Keratinocyte (primary cell): ENCODE data around the gene KAZALD1. TPM values are rescaled to one million over a fixed set of nuclear protein-coding genes. Genes with fewer than 3 reads are reported as not detected.

Source experiments
- DNase-seq: peaks from one replicate; pipeline ENCODE4 v3.0.0-alpha.2; 2011; ENCODE audit warnings: low read depth, missing footprints, low spot score
- FAIRE-seq: peaks from 2 replicates; lab custom pipeline; 2011; peaks lifted over from hg19 to GRCh38; lab: Jason Lieb, UNC
- H2AFZ ChIP-seq: 2 replicates; pipeline ENCODE4 v1.6.0; 2012; ENCODE audit warnings: low read length, control low read depth, inconsistent platforms; ENCODE audit not compliant: control insufficient read depth
- H3K27ac ChIP-seq: 2 replicates; pipeline ENCODE4 v1.5.1; 2011; ENCODE audit warnings: low read length; ENCODE audit not compliant: control insufficient read depth, insufficient read depth
- H3K27me3 ChIP-seq: 3 replicates; pipeline ENCODE4 v1.6.0; 2011; ENCODE audit warnings: low read length; ENCODE audit not compliant: control insufficient read depth, insufficient read depth; ENCODE audit errors: extremely low read depth
- H3K36me3 ChIP-seq, 2 experiments: 2 replicates in 1 of 2; 3 replicates in 1 of 2; pipeline ENCODE4 v1.5.1; 2011; ENCODE audit warnings: low read length in 2 of 2, mild to moderate bottlenecking in 1 of 2; ENCODE audit not compliant: control insufficient read depth in 2 of 2, insufficient read depth in 2 of 2; ENCODE audit errors: extremely low read depth in 1 of 2
- H3K4me1 ChIP-seq: 3 replicates; pipeline ENCODE4 v1.5.1; 2011; ENCODE audit warnings: low read length; ENCODE audit not compliant: control insufficient read depth, insufficient read depth; ENCODE audit errors: extremely low read depth
- H3K4me2 ChIP-seq: 3 replicates; pipeline ENCODE4 v1.6.0; 2011; ENCODE audit warnings: low read depth, low read length; ENCODE audit not compliant: control insufficient read depth, insufficient read depth; ENCODE audit errors: extremely low read depth
- H3K4me3 ChIP-seq, 3 experiments: fragments of 200-600 bp in 1 of 3; sonication (generic) in 1 of 3; 2 replicates in 2 of 3; 3 replicates in 1 of 3; pipeline ENCODE4 v1.5.1; 2011 to 2016; ENCODE audit warnings: low read length in 3 of 3, mild to moderate bottlenecking in 3 of 3, control low read depth in 2 of 3, inconsistent platforms in 1 of 3, low read depth in 1 of 3, mixed read lengths in 1 of 3, mixed run types in 1 of 3, moderate library complexity in 1 of 3; ENCODE audit not compliant: control insufficient read depth in 2 of 3, insufficient read depth in 2 of 3; ENCODE audit errors: extremely low read depth in 1 of 3
- H3K79me2 ChIP-seq: 2 replicates; pipeline ENCODE4 v1.6.0; 2012; ENCODE audit warnings: low read length; ENCODE audit not compliant: control insufficient read depth, insufficient read depth
- H3K9ac ChIP-seq: 3 replicates; pipeline ENCODE4 v1.6.0; 2011; ENCODE audit warnings: low read length; ENCODE audit not compliant: control insufficient read depth, insufficient read depth; ENCODE audit errors: extremely low read depth
- H3K9me1 ChIP-seq: 3 replicates; pipeline ENCODE4 v1.6.0; 2011; ENCODE audit warnings: low read length; ENCODE audit not compliant: control insufficient read depth, insufficient read depth; ENCODE audit errors: extremely low read depth
- H3K9me3 ChIP-seq: 2 replicates; pipeline ENCODE4 v1.5.1; 2012; ENCODE audit warnings: low read depth, low read length; ENCODE audit not compliant: control insufficient read depth
- H4K20me1 ChIP-seq: 3 replicates; pipeline ENCODE4 v1.6.0; 2011; ENCODE audit warnings: low read length; ENCODE audit not compliant: control insufficient read depth, insufficient read depth; ENCODE audit errors: extremely low read depth
- EZH2 ChIP-seq: IDR thresholded peaks from one replicate; pipeline ENCODE4 v1.6.1; 2012; ENCODE audit warnings: inconsistent platforms, mild to moderate bottlenecking, low read length, moderate library complexity
- dilution Hi-C: fragments of 300-500 bp; cut with MboI; formaldehyde crosslinking; loops from one replicate; pipeline ENCODE4 v1.7.0; 2020; ENCODE audit warnings: low sequenced_read_pairs; ENCODE audit not compliant: extremely low pct_ligation_motif_present
- polyA plus RNA-seq, 5 experiments: library from polyadenylated mRNA; depleted of rRNA in 3 of 5; stranded (reverse) in 3 of 5; stranded (forward) in 1 of 5; unstranded in 1 of 5; fragments of >200 nt; gene quantifications; 1 replicate in 1 of 5; 2 replicates in 3 of 5; 3 replicates in 1 of 5; pipeline versions ENCODE4 v1.2.1 to v1.2.3, GENCODE V29; 2011 to 2012; ENCODE audit warnings: missing spikeins in 2 of 5, low read depth in 1 of 5, low replicate concordance in 1 of 5
- TF ChIP-seq, protein P1 (sequence below), 3 experiments: IDR thresholded peaks in 1 of 3; conservative IDR thresholded peaks in 1 of 3; optimal IDR thresholded peaks in 1 of 3; 2 replicates in 2 of 3; 3 replicates in 1 of 3; pipeline versions ENCODE3 to v1.5.1; 2011; ENCODE audit warnings: low read length in 3 of 3, mild to moderate bottlenecking in 3 of 3, moderate library complexity in 2 of 3, control low read depth in 1 of 3, inconsistent platforms in 1 of 3; ENCODE audit not compliant: insufficient read depth in 2 of 3; ENCODE audit errors: extremely low read depth in 1 of 3

The KAZALD1 gene
- polyA plus RNA-seq, 1 donor (not counting 4 experiments of a cell fraction or from before 2014, with no cell fraction given), result 0.08 TPM

DNA sequence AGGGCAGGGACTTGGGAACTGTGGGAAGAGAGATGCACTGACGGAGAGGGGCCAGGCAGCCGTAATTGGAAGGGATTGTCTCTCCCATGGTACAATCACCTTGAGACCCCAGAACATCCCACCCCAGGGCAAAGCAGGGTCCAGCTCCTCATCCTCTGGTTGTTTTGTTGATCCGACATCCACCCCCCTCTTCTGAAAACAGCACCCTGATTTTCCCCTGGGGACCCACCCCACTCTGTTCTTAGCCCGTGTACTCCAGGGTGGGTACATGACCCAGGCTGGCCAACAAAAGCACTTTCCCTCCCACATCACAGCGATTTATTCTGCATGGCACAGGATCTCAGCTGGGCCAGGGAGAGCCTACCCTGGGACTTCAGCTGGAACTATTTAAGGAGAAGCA lies 45.0 kb upstream of the KAZALD1 start:
- no peak overlapping the region for H3K4me3 ChIP-seq
- FAIRE-seq (no peak), DNase-seq (no peak)
- peaks cover 25% of the 10 kb centered on the region for H3K4me1 ChIP-seq
- H3K9me3 ChIP-seq, result no peaks in the 10 kb centered on the region
- no peak overlapping the region for H3K27ac ChIP-seq
- dilution Hi-C loops, result no loop called here
- H2AFZ ChIP-seq, result no peak overlapping the region
- no peak overlapping the region for H3K9ac ChIP-seq
- peaks cover 2% of the 10 kb centered on the region for H4K20me1 ChIP-seq
- H3K36me3 ChIP-seq, result no peaks in the 10 kb centered on the region
- H3K9me1 ChIP-seq, result no peaks in the 10 kb centered on the region
- peaks cover 4% of the 10 kb centered on the region for H3K27me3 ChIP-seq
- H3K79me2 ChIP-seq, result no peaks in the 10 kb centered on the region
- TF ChIP-seq EZH2, result no peak
- TF ChIP-seq, protein P1, sequence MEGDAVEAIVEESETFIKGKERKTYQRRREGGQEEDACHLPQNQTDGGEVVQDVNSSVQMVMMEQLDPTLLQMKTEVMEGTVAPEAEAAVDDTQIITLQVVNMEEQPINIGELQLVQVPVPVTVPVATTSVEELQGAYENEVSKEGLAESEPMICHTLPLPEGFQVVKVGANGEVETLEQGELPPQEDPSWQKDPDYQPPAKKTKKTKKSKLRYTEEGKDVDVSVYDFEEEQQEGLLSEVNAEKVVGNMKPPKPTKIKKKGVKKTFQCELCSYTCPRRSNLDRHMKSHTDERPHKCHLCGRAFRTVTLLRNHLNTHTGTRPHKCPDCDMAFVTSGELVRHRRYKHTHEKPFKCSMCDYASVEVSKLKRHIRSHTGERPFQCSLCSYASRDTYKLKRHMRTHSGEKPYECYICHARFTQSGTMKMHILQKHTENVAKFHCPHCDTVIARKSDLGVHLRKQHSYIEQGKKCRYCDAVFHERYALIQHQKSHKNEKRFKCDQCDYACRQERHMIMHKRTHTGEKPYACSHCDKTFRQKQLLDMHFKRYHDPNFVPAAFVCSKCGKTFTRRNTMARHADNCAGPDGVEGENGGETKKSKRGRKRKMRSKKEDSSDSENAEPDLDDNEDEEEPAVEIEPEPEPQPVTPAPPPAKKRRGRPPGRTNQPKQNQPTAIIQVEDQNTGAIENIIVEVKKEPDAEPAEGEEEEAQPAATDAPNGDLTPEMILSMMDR (optimal IDR thresholded peaks at IDR 0.05 in 1 of 3, IDR thresholded peaks at IDR 0.05 in 1 of 3, conservative IDR thresholded peaks at IDR 0.05 in 1 of 3; ENCODE audit: extremely low read depth in 1 of 3, insufficient read depth in 2 of 3, low read length in 3 of 3), result no peak
- H3K4me2 ChIP-seq, result no peak overlapping the region

DNA sequence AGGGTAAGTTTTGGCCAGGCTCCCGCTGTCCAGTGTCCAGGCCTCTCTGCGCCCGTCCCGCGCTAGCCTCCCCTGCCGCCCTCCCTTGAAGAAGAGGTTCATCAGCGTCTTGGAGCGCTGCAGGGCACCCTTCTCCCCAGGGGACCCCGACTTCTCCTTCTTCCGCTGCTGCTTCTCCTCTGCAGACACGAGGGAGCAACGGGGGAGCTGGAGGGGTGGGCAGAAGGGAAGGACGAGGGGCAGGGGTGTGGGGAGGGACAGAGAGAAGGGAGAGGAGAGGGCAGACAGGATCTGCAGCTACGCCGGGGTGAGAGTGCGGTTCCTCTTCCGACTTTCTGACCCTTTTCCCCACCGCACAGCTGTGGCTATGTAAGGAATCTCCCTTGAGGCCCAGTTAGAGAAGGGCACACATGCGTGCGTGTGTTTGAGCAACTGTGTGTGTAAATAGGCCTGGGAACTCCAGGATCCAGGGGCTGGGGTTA lies 43.6 kb upstream of the KAZALD1 start:
- Histone ChIP-seq H3K36me3 (no peaks in the 10 kb centered on the region), H4K20me1 (peaks cover 2% of the 10 kb centered on the region), H3K27me3 (peaks cover 4% of the 10 kb centered on the region), H3K79me2 (no peaks in the 10 kb centered on the region), H3K4me3 (no peak overlapping the region), H3K9ac (no peak overlapping the region), H3K9me3 (no peaks in the 10 kb centered on the region), H2AFZ (no peak overlapping the region), H3K27ac (no peak overlapping the region), H3K4me1 (peaks cover 15% of the 10 kb centered on the region), H3K9me1 (no peaks in the 10 kb centered on the region), H3K4me2 (no peak overlapping the region)
- no peak for FAIRE-seq
- DNase-seq, result no peak
- dilution Hi-C loops, result no loop called here
- TF ChIP-seq, protein P1 (optimal IDR thresholded peaks at IDR 0.05 in 1 of 3, IDR thresholded peaks at IDR 0.05 in 1 of 3, conservative IDR thresholded peaks at IDR 0.05 in 1 of 3; ENCODE audit: extremely low read depth in 1 of 3, insufficient read depth in 2 of 3, low read length in 3 of 3), result no peak
- no peak for TF ChIP-seq EZH2
